Fibroblast of skin of scalp (primary cell): ENCODE measurements around the gene MORN1.
A peak's percentile ranks its signal among the peaks of the same experiment; 100 is the strongest.

Experiments
- DNase-seq: peaks from one replicate; pipeline ENCODE4 v3.0.0-alpha.2; 2013

MORN1 gene

GRCh38 chr1:2419416-2419815 is 28.1 kb upstream of the MORN1 start:
- DNase-seq: no peak

GRCh38 chr1:2418791-2419320 is 27.5 kb upstream of the MORN1 start:
- no peak for DNase-seq

GRCh38 chr1:2417833-2418225 is 26.5 kb upstream of the MORN1 start:
- DNase-seq: no peak

GRCh38 chr1:2417083-2417832 is 25.9 kb upstream of the MORN1 start:
- DNase-seq: no peak

- DNase-seq: no peak
These were observed 25.0 kb upstream of the MORN1 start for GRCh38 chr1:2416403-2416802.

- DNase-seq: no peak
These were observed 24.5 kb upstream of the MORN1 start for GRCh38 chr1:2415801-2416208.

GRCh38 chr1:2415337-2415736 is 24.0 kb upstream of the MORN1 start:
- DNase-seq: no peak

- peak; percentile 61 for DNase-seq
These were observed 23.1 kb upstream of the MORN1 start for GRCh38 chr1:2414297-2414958.

- DNase-seq: no peak
These were observed 22.3 kb upstream of the MORN1 start for GRCh38 chr1:2413495-2414296.

- no peak for DNase-seq
These were observed 21.6 kb upstream of the MORN1 start for GRCh38 chr1:2412773-2413494.

- DNase-seq: peak; percentile 96
These were observed 21.0 kb upstream of the MORN1 start, which contains the start of gene PEX10 for GRCh38 chr1:2412395-2412772. Gene PEX10 (minus strand): TSS chr1:2412564. CDS start chr1:2412502, 62 bp downstream.

- no peak for DNase-seq
These were observed 20.5 kb upstream of the MORN1 start for GRCh38 chr1:2411801-2412394.

- no peak for DNase-seq
These were observed 18.4 kb upstream of the MORN1 start for GRCh38 chr1:2409745-2410144.

- no peak for DNase-seq
These were observed 17.5 kb upstream of the MORN1 start for GRCh38 chr1:2408859-2409276.

GRCh38 chr1:2408456-2408855 is 17.1 kb upstream of the MORN1 start:
- DNase-seq: no peak

- no peak for DNase-seq
These were observed 16.6 kb upstream of the MORN1 start for GRCh38 chr1:2407991-2408275.

GRCh38 chr1:2407166-2407990 is 16.0 kb upstream of the MORN1 start:
- no peak for DNase-seq

- no peak for DNase-seq
These were observed 15.2 kb upstream of the MORN1 start for GRCh38 chr1:2406451-2407041.

GRCh38 chr1:2405588-2406295 is 14.4 kb upstream of the MORN1 start:
- peak; percentile 46 for DNase-seq

GRCh38 chr1:2404890-2405511 is 13.6 kb upstream of the MORN1 start:
- peak; percentile 27 for DNase-seq
